GM19240 (cell line): ENCODE results near the gene FOXA1.

Experiments used
- DNase-seq: peaks from one replicate; pipeline ENCODE4 v3.0.0; 2011; ENCODE audit warnings: low spot score; ENCODE audit not compliant: insufficient read length

The FOXA1 gene

DNA sequence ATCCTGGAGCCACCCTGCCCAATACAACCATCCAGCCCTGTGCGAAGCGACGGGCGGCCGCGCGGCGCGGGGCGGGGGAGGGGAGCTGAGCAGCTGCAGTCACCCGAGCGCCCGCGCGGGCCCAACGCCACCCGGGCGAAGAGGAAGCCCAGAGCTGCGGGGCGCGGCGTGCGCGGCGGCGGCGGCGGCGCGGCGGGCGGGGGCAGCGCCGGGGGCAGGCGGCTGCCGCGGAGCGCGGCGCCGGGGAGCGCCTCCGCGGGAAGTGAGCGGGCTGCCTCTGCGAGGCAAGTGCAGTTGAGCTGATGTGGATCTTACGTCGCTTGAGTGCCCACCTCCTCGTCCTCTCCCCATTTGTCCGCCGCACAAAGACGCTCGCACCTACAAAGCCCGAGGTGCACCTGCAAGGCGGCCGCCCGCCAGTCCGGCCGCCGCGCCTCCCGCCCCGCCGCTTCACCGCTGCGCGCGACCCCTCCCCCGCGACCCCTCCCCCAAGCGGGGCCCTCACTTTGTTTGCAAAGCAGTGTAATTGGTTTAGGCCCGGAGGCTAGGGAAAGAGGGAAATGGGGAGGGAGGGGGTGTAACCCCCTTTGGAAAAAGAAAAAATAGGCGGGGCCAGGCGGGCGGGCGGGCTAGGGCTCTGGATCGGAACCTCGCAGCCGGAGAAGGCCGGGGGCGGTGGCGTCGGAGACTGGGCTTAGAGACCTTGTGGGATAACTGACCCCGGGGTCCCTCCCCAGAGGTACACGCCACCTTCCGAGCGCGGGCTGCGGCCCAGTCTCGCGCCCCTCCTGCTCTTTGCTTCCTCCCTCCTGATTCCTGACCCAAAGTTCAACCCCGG, at the start of gene FOXA1, which contains the start of gene TTC6:
Gene FOXA1, minus strand, starts transcription at position 279 of the 838 bp plus-strand sequence. Its CDS starts 277 bp downstream, at position 2.
Gene TTC6, plus strand, starts transcription at position 659 of the 838 bp plus-strand sequence. CDS start 26,436 bp downstream, outside the sequence.
- DNase-seq, result no peak

DNA sequence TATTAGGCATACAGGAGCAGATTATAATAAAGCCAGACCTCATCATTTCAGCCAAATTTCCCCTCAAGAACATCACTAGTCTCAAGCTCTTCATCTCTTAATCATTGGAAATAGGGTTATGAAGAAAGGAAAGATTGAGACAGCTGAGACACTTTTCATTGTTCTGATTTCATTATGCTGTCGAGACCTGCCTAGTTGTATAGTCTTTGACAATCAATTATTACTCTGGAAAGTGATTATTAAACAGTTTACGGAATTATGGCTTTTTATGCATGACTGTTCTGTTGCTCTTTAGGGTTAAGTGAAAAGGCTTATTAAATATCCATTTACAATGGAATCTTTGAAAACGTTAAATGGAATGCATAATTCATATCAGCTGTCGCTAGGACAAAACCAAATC, 48.7 kb upstream of the FOXA1 start:
- DNase-seq, result no peak

DNA sequence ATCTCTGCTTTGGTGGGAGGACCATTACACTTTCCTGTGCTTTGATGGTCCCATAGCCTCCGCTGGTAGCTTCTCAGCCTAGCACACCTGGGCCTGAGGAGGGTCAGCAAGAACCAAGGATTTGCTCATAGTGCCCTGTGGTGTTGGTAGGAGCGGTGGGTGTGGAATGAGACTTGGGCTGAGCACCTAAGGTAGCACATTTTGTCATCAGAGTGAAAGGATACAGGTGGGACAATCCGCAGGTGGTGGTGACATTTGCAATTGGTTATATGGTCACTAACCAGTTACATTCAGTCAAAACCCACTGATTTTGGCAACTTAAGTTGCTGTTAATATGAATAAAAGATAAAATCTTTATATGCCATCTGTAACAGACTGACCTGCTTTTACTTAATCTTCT, 47.1 kb upstream of the FOXA1 start:
- DNase-seq, result no peak

DNA sequence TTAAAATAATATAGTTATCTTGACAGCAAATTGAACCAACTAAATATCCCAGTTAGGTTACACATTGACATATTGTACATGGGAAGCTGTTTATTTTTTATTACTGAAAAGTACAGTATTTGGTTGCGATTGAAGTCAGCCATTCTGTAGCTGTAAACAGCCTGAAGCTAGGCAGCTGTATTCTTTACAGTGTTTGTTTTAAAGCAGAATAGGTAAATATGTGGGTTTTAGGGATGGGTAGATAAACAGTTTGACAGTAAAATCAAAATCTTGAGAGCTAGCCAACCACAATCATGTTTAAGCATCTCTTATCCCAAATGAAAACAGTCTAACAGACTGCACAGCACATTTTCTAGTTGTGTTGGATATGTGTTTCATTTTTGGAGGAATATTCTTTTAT, 46.1 kb upstream of the FOXA1 start:
- no peak for DNase-seq

DNA sequence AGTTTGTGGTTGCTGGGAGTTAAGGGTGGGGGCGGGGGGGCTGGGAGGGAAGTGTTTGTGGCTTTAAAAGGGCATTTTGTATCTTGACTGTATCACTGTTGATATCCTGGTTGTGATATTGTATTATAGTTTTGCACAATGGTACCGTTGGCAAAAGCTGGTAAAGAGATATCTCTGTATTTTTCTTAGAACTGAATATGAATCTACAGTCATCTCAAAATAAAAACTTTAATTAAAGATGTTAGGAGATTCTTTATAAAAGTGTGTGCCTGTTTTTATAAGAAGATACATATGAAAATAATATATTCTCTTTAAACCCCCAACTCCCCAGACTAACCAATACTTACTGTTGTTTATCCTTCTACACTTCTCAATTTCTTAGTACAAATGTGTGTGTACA, 43.5 kb upstream of the FOXA1 start:
- no peak for DNase-seq

DNA sequence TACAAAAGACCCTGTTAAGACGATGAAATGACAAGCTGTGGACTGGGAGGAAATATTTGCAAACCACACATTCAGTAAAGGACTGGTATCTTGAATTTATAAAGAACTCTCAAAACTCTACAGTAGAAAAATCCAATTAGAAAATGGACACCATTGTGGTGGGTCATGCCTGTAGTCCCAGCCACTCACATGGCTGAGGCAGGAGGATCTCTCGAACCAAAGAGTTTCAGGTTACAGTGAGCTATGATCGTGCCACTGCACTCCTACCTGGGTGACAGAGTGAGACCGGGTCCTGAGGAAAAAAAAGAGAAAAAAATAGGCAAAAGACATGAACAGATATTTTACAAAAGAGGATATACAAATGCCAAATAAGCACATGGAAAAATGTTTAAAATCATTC, 42.3 kb upstream of the FOXA1 start:
- DNase-seq, result no peak

DNA sequence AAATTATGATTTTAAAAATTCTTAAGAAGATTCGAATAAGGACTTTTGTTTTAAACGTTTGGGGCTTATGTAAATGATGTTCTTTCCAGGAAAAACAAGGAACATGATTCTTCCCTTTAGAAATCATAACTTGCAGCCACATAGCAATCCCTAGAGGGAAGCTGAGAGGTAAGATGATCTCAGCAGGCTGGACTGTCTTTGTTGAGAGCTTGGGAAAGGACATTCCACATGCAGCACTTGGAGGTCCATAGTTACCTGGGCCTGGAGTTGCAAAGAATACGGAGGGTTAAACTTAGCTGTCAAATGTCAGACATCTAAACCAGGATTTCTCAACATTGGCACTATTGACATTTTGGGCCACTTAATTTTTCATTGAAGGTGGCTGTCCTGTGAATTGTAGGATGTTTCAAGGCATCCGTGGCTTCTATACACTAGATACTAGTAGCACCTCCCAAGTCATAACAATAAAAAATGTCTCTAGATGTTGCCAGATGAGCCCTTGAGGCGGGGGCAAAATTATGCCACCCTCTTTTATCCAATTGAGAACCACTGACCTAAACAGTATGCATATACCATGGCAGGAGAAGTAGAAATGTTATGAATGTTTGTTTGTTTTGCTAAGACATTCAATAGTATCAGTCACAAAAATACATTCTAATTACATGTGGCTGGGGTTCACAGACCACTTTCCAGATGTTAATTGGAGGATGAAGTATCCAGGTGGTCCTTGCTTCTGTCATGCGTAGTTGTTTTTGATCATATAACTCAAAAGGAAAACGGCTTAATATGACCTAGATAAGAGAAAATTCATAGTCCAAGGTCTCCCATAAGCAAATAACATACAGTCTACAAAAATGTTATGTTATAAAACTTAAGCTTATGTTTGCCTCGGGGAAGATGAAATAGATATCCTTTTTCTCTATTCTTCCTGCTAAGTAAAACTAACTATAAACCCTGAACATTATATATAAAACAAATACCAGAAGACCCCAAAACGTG, 30.8 kb upstream of the FOXA1 start:
- DNase-seq, result no peak

DNA sequence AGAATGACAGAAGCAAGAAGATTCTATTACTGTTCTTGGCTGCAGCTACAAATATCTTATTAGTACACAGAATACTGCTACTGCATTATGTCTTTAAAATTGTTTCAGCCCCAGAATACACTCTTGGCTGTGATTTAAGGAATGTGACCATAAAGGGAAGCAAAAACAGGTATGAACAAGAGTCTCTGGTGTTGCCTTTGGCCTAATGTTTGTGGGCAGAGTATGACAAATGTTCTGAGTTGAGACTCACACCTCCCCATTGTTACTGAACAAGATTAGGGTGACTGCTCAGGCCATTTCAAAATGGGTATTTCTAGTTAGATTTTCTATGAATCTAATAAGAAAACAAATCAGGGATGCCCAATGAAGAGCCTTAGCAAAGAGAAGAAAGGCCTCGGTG, 28.9 kb upstream of the FOXA1 start:
- DNase-seq, result no peak

DNA sequence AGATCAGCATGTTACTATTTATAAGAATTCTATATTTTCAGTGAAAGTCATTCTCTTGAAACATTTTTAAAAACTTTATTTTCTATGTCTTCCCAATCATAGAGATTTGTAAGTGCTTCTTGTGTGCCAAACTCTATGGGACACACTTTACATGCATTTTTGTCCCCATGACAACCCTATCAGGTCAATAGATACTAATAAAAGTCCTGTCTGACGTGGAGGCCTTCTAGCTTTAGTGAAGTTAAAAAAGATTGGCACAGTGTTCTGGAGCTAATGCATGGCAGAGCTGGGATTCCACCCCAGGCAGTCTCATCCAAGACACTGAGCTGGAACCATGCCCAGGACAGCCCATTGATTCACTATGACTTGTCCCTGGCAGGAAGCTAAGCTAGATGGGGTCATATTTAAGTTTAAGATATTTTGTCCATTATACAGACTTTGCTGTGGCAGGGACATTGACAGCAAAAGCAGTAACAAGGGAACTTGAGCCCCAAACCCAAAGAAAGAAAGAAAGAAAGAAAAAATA, 28.4 kb upstream of the FOXA1 start:
- DNase-seq, result no peak

DNA sequence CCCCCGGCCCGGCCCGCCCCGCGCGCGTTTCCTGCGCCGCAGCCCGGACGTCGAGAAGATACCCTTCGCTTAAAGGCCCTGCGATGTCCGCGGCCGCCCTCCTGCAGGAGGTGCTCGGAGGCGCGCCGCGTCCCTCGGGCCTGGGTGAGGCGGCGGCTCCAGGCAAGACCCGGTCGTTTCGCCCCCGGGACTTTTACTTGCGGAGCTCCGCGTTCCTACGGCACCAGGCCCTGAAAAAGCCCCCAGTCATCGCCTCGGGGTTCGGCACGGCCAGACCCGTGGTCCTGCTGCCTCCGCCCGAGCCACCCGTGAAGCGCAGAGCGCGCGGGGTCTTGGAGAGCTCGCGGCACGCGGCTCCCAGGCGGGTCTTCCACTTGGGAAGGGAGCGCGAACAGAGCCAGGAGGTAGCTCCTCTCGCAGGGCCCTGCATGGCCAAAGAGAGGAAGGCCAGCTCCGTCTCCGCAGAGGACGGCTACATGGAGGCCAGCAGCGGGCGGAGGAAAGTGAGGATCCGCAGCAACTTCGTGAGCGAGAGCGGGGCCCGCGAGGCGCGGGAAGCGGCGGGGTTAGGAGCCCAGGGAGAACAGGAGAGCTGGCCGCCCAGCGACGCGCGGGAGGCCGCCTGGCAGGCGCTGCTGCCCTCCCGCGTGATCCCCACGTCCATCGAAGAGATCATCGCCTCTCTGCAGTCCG, 27.3 kb upstream of the FOXA1 start:
- DNase-seq, result no peak

DNA sequence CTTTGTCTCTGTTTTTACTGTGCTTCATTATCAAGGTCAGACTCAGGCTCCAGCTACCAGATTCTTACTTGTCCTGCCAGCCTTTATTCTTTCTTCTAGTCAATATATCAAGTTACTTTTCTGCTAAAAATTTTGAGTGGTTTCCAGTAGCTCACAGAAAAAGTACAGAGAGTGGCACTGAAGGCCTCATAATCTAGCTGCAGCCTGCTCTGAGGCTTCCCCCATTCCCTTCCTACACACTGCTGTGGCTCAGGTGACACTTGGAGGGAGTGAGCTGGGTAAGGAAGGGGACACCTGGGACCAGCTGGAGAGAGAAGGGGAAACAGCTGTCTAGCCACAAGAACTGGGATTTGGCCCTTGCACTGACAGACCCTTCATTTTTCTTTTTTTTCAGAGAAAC, 25.8 kb upstream of the FOXA1 start:
- DNase-seq, result no peak

DNA sequence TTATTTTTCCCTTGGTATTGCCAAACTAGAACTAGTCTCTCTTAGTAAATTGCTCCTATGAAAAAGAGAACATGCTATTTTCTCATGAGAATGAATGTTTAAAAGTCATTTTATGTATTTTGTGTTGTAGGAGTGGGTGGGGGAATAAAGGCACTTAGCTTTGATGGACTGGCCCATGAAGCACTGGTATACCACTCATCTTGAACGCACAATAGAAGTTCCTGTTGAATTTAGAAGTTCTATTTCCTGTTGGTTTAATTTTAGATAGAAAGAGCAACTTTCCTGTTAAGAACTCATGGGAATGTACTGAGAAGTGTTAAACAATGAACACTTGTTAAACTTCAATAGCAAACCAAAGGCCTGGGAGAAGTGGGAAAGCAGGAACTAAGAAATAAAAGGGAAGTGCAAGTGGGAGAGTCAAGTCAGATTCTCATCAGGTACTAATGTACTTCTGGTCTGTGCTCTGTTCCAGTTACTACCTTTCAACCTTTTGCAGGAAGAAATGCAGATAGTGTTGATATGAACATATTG, 23.5 kb upstream of the FOXA1 start:
- DNase-seq, result no peak

DNA sequence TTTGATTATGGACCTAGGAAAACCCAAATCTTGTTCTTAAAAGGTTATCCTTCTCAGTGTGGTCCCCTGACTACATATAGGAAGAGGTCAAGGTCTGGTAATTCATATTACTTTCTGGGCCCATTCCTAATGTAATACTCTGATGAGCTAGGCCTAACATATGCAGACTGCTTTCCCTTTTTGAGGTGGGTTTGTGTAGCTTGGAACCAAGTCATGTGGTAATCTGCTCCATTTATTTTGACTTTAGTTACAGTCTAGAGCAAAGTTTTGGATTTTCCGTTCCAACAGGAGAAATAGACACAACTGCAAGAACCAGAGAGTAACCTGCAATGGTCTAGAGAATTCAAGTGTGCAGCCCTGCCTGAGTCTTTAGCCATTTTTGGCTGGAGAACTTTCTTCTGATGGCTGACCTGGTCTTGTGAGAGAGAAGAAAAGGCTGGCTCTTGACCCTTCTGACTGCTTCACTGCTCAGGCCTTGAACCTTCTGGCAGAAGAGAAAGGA, 22.9 kb upstream of the FOXA1 start:
- no peak for DNase-seq

DNA sequence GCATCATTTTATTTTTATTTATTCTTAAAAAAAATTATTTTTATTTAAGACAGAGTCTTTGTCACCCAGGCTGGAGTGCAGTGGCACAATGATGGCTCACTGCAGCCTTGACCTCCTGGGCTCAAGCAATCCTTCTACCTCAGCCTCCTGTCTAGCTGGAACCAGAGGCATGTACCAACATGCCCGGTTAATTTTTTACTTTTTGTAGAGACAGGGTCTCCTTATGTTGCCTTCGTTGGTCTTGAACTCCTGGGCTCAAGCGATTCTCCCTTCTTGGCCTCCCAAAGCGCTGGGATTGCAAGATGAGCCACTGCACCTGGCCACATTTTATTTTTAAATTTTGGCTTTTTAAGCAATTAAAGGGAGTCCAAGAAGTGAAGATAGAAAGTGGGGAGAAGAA, 21.8 kb upstream of the FOXA1 start:
- DNase-seq, result no peak

DNA sequence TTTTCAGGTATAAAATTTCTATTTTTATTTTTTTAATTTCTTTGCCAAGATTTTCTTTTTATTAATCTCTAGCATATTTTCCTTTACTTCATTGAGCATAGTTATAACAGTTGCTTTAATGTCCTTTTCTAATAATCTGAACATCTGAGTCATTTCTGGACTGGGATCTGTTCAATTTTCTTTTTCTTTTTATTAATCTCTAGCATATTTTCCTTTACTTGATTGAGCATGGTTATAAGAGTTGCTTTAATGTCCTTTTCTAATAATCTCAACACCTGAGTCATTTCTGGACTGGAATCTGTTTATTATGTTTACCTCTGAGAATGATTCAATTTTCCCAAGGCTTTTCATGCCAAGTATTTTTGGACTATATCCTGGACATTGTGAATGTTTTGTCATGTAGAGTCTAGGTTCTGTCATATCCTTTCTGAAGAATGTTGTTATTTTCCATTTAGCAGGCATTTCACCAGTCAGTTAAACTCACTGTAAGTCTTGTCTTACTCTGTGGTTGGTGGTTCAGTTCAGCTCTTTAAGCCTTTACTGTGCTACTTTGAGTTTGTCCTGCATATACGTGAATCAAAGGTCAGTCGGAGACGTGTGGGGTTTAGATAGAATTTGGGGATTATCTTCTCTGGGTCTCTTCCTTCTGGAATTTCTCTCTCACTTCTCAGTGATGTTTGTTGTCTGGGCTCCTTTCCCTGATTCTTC, 20.7 kb upstream of the FOXA1 start:
- DNase-seq, result no peak

DNA sequence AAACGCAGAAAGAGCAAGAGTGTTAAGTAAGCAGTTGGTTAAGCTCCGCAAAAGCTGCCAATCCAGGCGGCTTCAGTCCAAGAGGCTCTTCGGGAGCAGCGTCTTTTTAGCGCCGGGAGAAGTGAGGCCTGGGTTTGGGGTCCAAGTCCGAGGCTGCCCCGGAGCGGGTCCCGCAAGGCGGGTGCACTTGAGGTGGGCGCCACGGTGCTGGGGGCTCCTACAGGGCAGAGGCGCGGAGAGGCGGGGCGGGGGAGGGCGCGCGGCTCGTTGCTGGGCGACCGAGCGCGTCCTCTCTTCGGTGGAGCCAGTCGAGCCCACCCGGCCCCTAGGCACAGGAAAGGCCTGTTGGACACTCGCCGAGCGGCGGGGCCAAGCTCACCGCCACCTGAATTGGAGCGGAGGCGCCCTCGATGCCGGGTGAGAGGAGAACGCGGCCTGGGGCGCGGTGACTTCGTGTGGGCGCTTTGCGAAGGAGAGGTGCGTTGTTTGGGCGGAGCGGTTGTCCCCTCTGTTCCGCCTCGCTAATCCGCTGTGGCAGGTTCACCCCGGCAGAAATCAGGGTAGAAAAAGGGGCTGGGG, 16.0 kb upstream of the FOXA1 start:
- DNase-seq, result no peak

DNA sequence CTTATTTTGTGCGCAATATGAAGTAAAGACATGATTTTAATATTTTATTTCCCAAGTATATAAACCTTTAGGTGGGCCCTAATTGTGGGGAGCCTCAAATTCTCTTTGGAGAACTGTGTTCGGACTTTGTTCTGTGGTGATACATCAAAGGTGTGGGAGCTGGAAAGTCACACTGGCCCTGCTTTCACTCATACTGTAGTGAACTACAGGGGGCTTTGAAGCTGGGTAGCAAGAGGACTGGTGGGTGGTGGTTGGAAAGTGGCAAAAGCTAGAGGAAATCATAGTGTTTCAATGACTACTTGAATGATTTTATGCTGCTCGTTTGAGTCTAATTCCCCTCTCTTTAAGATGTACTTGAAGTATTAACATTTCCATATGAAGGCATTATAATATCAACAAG, 13.6 kb upstream of the FOXA1 start:
- no peak for DNase-seq

DNA sequence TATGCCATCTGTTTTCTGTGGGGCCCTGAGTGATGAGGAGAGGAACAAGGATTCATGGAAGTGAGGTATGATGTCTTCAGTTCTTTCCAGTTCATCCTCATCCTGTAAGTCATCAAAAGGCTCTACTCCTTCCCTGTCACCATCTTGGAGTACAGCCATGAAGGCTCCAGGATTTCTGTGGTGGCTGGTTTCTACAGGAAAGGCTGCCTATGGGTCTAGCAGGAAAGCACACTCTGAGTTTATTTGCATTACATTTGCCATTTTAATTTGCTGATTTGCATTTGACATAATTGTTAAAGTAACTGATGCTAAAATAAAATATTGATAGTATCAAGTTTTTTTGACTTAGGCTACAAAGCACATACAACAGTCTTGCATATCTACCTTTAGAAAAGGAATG, 11.6 kb upstream of the FOXA1 start:
- no peak for DNase-seq

DNA sequence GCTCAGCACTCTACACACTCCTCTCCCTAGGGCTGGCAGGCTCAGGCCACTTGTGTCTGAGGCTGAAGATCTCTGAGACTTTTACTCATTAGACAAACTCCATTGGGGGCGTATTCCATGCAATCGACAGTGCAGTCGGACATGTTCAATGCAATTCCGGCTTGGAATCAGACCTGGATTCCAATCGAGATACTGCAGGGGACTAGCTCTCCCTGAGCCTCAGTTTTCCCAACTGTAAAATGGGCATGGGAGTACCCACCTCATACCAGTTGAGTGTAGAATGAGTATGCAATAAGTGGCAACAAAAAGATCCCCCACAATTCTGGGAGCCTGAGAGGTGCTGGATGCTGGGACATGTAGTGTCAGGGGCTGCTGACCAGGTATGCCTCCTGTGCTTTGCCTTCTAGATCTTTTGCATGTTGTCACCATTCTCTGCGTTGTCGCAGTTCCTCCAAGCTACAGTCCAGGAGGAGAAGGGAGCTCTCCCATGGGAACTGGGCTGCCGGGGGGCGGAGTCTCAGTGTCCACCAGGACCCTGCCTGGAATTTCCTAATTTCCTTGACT, 8.7 kb upstream of the FOXA1 start:
- DNase-seq, result no peak
